GM23248 (cell line): ENCODE data around the gene GPR39. TPM values are rescaled to one million over a fixed set of nuclear protein-coding genes. Genes with fewer than 3 reads are reported as not detected.

Source experiments
- DNase-seq: peaks from one replicate; pipeline ENCODE4 v3.0.0-alpha.2; 2015
- H2AFZ ChIP-seq: fragments of 200-600 bp; sonication (generic); 2 replicates; pipeline ENCODE4 v1.6.1; 2016; ENCODE audit warnings: antibody characterized with exemption
- H3F3A ChIP-seq: fragments of 200-600 bp; sonication (generic); 2 replicates; pipeline ENCODE4 v1.6.1; 2016; ENCODE audit warnings: mild to moderate bottlenecking, antibody characterized with exemption, mixed run types; ENCODE audit not compliant: insufficient read depth
- H3K27ac ChIP-seq: fragments of 200-600 bp; sonication (generic); 2 replicates; pipeline ENCODE4 v1.5.1; 2016; ENCODE audit warnings: mild to moderate bottlenecking
- H3K27me3 ChIP-seq: fragments of 200-600 bp; sonication (generic); replicated peaks from 2 replicates; pipeline ENCODE4 v1.6.1; 2016; ENCODE audit warnings: mild to moderate bottlenecking; ENCODE audit not compliant: insufficient read depth
- H3K36me3 ChIP-seq: fragments of 200-600 bp; sonication (generic); 2 replicates; pipeline ENCODE4 v1.6.1; 2016; ENCODE audit warnings: low read depth, mild to moderate bottlenecking
- H3K4me1 ChIP-seq: fragments of 200-600 bp; sonication (generic); 2 replicates; pipeline ENCODE4 v1.6.1; 2016; ENCODE audit warnings: mild to moderate bottlenecking; ENCODE audit not compliant: insufficient read depth
- H3K4me2 ChIP-seq: fragments of 200-600 bp; sonication (generic); one replicate; pipeline ENCODE4 v1.6.1; 2016; ENCODE audit warnings: mild to moderate bottlenecking; ENCODE audit not compliant: unreplicated experiment
- H3K4me3 ChIP-seq: fragments of 200-600 bp; sonication (generic); 2 replicates; pipeline ENCODE4 v1.5.1; 2016; ENCODE audit warnings: mild to moderate bottlenecking
- H3K79me2 ChIP-seq: fragments of 200-600 bp; sonication (generic); 2 replicates; pipeline ENCODE4 v1.6.1; 2016; ENCODE audit warnings: mild to moderate bottlenecking; ENCODE audit not compliant: insufficient read depth
- H3K9ac ChIP-seq: fragments of 200-600 bp; sonication (generic); 2 replicates; pipeline ENCODE4 v1.6.1; 2016; ENCODE audit warnings: mild to moderate bottlenecking
- H3K9me2 ChIP-seq: fragments of 200-600 bp; sonication (generic); 2 replicates; pipeline ENCODE4 v1.6.1; 2016; ENCODE audit warnings: mixed run types, mild to moderate bottlenecking, moderate library complexity; ENCODE audit not compliant: insufficient read depth
- H3K9me3 ChIP-seq: fragments of 200-600 bp; sonication (generic); one replicate; pipeline ENCODE4 v1.6.1; 2017; ENCODE audit warnings: low read depth
- H4K20me1 ChIP-seq: fragments of 200-600 bp; sonication (generic); 2 replicates; pipeline ENCODE4 v1.6.0; 2016; ENCODE audit not compliant: insufficient read depth
- EZH2 ChIP-seq: fragments of 200-600 bp; sonication (generic); IDR thresholded peaks from 2 replicates; pipeline ENCODE4 v1.6.1; 2018; ENCODE audit warnings: antibody characterized with exemption, mild to moderate bottlenecking; ENCODE audit not compliant: insufficient read depth, poor library complexity, severe bottlenecking
- EZH2phosphoT487 ChIP-seq: fragments of 200-600 bp; sonication (generic); IDR thresholded peaks from 2 replicates; pipeline ENCODE4 v1.6.1; 2018; ENCODE audit warnings: antibody characterized with exemption, moderate library complexity, mild to moderate bottlenecking, low read depth; ENCODE audit not compliant: insufficient read depth
- WGBS, 2 experiments: methylation state at CpG; one replicate each; pipeline ENCODE4 v1.1.6; 2015 to 2017; ENCODE audit warnings: low lambda C conversion rate in 2 of 2, low coverage in 1 of 2; ENCODE audit errors: missing lambda C conversion rate in 2 of 2; 5-methylcytosine and 5-hydroxymethylcytosine counted together
- in situ Hi-C: fragments of 300-500 bp; cut with MboI; formaldehyde crosslinking; loops from 2 replicates; pipeline ENCODE4 v1.15.0; 2020
- polyA plus RNA-seq: library from polyadenylated mRNA; unstranded; fragments of >200 nt; fragmentation: Nextera tagmentation; extraction: Ambion mirVana; gene quantifications from 2 replicates; pipeline ENCODE4 v1.2.1, GENCODE V29; 2016
- small RNA-seq: library from RNA; depleted of rRNA; stranded (forward); fragments of <200 nt; gene quantifications from one replicate; pipeline ENCODE3, GENCODE V24; 2014; ENCODE audit warnings: low read depth, low replicate concordance
- total RNA-seq: library from RNA; depleted of rRNA; stranded (reverse); fragments of >200 nt; shearing (Covaris generic); gene quantifications from 2 replicates; pipeline ENCODE4 v1.2.3, GENCODE V29; 2014

Gene GPR39
- total and polyA plus RNA-seq, 2 experiments from 2014 or later, result 1.6 to 2.6 TPM

- Histone ChIP-seq H3K36me3 (no peaks in the 10 kb centered on the region), H3K79me2 (no peaks in the 10 kb centered on the region), H3K4me1 (no peaks in the 10 kb centered on the region), H3K27ac (no peak overlapping the region), H3K4me3 (no peak overlapping the region), H3F3A (no peaks in the 10 kb centered on the region), H3K4me2 (no peak overlapping the region), H3K9me3 (no peaks in the 10 kb centered on the region), H3K27me3 (no peaks in the 10 kb centered on the region), H4K20me1 (no peaks in the 10 kb centered on the region), H3K9me2 (no peaks in the 10 kb centered on the region), H3K9ac (no peak overlapping the region), H2AFZ (no peak overlapping the region)
- 62 to 65% methylated on average over 1 of the region's 1 CpG for WGBS, 2 experiments
- in situ Hi-C loops, result no loop called here
- peak; percentile 25 for DNase-seq
- TF ChIP-seq EZH2 (no peak), EZH2phosphoT487 (no peak)
Observed at GRCh38 chr2:132692816-132693215, 276.2 kb downstream of the GPR39 start.

Small RNA genes lying within 50 kb of the gene (small RNA-seq; reads per million reads assigned to genes)
- gene RNU6-175P, result not detected
